Heart right ventricle (tissue), 16 donors: ENCODE data around the gene ITGAX. TPM values are rescaled to one million over a fixed set of nuclear protein-coding genes. Genes with fewer than 3 reads are reported as not detected.
"Not testable (repeated sequence)": the region's sequence is repeated elsewhere in the genome, so short reads cannot be mapped to it uniquely, and the experiment has no call there.

Experiments used
- ATAC-seq, 8 donors: fragments of 200-7000 bp; cut with Tn5 transposase; one replicate each; pipeline ENCODE4 v1.9.1; 2020; ENCODE audit warnings: mild to moderate bottlenecking in 8 of 8, moderate library complexity in 8 of 8, moderate number of reproducible peaks in 1 of 8
- DNase-seq, 2 donors: peaks; one replicate each; pipeline ENCODE4 v3.0.0-alpha.2; 2020
- H3K27ac ChIP-seq, 10 donors: fragments of 200-600 bp; sonication (generic) in 2 of 10; one replicate each; pipeline versions ENCODE4 v1.5.0 to v1.8.0; 2020 to 2022; ENCODE audit warnings: mild to moderate bottlenecking in 3 of 10
- H3K27me3 ChIP-seq, 7 donors: fragments of 200-600 bp; one replicate each; pipeline ENCODE4 v1.8.0; 2021 to 2022; ENCODE audit warnings: mild to moderate bottlenecking in 2 of 7
- H3K36me3 ChIP-seq, 9 donors: fragments of 200-600 bp; sonication (generic) in 1 of 9; one replicate each; pipeline versions ENCODE4 v1.5.0 to v1.8.0; 2020 to 2022; ENCODE audit warnings: mild to moderate bottlenecking in 2 of 9
- H3K4me1 ChIP-seq, 9 donors: fragments of 200-600 bp; sonication (generic) in 1 of 9; one replicate each; pipeline versions ENCODE4 v1.5.0 to v1.8.0; 2020 to 2022; ENCODE audit warnings: mild to moderate bottlenecking in 4 of 9
- H3K4me3 ChIP-seq, 10 donors: fragments of 200-600 bp; sonication (generic) in 2 of 10; one replicate each; pipeline versions ENCODE4 v1.5.0 to v1.8.0; 2020 to 2022; ENCODE audit warnings: mild to moderate bottlenecking in 7 of 10, moderate library complexity in 2 of 10
- H3K9me3 ChIP-seq, 11 donors: fragments of 200-600 bp in 10 of 11; sonication (generic) in 2 of 11; one replicate each; pipeline versions ENCODE4 v1.5.0 to v1.8.0; 2013 to 2022; ENCODE audit warnings: mild to moderate bottlenecking in 2 of 11, control low read depth in 1 of 11, moderate library complexity in 1 of 11
- WGBS, 2 donors: extraction: QIAGEN DNeasy Blood & Tissue Kit; methylation state at CpG; one replicate each; pipeline ENCODE4 v1.1.7; 2013; ENCODE audit warnings: inconsistent platforms in 1 of 2; 5-methylcytosine and 5-hydroxymethylcytosine counted together
- intact Hi-C, 10 donors: fragments of 100-400 bp; cut with DNase I; formaldehyde crosslinking; loops; one replicate each; pipeline versions ENCODE4 v1.11.1 to v1.14.2; 2022
- polyA plus RNA-seq, 2 donors: library from polyadenylated mRNA; stranded (reverse); fragments of 200-250 nt; gene quantifications; one replicate each; pipeline ENCODE4 v1.2.3, GENCODE V29; 2013
- total RNA-seq, 10 donors: library from RNA; stranded (reverse); fragmentation: NEBNext Ultra II Directional in 3 of 10; extraction: Animal tissue kit (Norgen Biotek cat#: 25700) in 3 of 10; gene quantifications; one replicate each; pipeline versions ENCODE4 v1.2.1 to v1.2.4, GENCODE V29; 2021 to 2023
- TF ChIP-seq, protein P1 (sequence below), 9 donors: fragments of 200-600 bp; sonication (generic) in 2 of 9; IDR thresholded peaks; one replicate each; pipeline versions ENCODE4 v1.5.0 to v1.8.0; 2021 to 2022; ENCODE audit warnings: antibody characterized with exemption in 9 of 9, mild to moderate bottlenecking in 5 of 9, moderate library complexity in 1 of 9
- donor health status: Arrhythmogenic right ventricular cardiomyopathy.
- donor health status: ischemic (EF 13 %, LVEDD 7.1; RV severe dilation, severe dysfunction).
- donor health status: healthy with polysubstance abuse.
- donor health status: DM: no; HTN: yes; CAD: no.
- donor health status: DM: no; HTN: no; CAD: no.
- donor health status: ischemic (EF 25% LVEDD 6.9; RV normal size, moderate dysfunction).
- donor health status: ischemic (EF 25% LVEDD 5.7; RV mildly dilated, moderate dysfunction).
- donor health status: healthy.
- donor health status: DM: yes; HTN: yes; CAD: no.
- donor health status: Ischemic cardiomyopathy.
- donor health status: ischemic (EF 35%, LVEDD 5.7; RV mildly dilated, moderate dysfunction).
- donor health status: nonischemic (EF 11% LVEDD 7.7; RV severe dilation, severe dysfunction).
- donor health status: DM: yes; HTN: yes; CAD: no.
- donor health status: PGD.
- donor health status: ischemic (EF 29% LVEDD 5.4; RV normal size, mild dysfunction).
- donor health status: nonischemic (EF 23%, LVEDD 6.1; RV moderate dilation, normal function).

The ITGAX gene
- total and polyA plus RNA-seq, 12 donors: 0.79 to 18.5 (median 1.9) TPM

DNA sequence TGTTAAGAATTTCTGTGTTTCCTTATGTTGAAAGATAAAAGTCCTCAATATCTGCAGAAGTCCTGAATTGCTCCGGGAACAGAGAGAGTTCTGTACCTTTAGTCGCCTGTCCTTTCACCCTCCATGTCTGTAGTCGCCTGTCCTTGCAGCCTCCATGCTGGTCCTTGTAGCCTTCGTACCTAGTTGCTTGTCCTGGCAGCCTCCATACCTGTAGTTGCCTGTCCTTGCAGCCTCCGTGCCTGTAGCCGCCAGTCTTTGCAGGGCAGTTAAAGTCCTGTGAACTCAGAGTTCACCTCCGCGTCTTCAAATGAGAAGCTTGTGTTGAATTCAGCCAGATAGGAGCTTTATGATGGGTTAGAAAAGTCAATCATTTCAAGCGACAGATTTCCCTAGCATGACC, 19.5 kb upstream of the ITGAX start:
- intact Hi-C loops: loop anchor here in 1 of 10 donors (10.0 kb wide), 1 partner anchor 351 kb away; the partner anchor contains the start of gene HSD3B7
- WGBS, 2 donors: 80 to 84% methylated on average over 9 of the region's 9 CpGs
- H3K36me3 ChIP-seq: peaks cover 0 to 3% (median 0%) of the 10 kb centered on the region in 9 donors
- no peak for DNase-seq
- TF ChIP-seq, protein P1, sequence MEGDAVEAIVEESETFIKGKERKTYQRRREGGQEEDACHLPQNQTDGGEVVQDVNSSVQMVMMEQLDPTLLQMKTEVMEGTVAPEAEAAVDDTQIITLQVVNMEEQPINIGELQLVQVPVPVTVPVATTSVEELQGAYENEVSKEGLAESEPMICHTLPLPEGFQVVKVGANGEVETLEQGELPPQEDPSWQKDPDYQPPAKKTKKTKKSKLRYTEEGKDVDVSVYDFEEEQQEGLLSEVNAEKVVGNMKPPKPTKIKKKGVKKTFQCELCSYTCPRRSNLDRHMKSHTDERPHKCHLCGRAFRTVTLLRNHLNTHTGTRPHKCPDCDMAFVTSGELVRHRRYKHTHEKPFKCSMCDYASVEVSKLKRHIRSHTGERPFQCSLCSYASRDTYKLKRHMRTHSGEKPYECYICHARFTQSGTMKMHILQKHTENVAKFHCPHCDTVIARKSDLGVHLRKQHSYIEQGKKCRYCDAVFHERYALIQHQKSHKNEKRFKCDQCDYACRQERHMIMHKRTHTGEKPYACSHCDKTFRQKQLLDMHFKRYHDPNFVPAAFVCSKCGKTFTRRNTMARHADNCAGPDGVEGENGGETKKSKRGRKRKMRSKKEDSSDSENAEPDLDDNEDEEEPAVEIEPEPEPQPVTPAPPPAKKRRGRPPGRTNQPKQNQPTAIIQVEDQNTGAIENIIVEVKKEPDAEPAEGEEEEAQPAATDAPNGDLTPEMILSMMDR (IDR thresholded peaks at IDR 0.05): no peak
- peaks cover 0 to 5% (median 0%) of the 10 kb centered on the region in 9 donors for H3K4me1 ChIP-seq
- H3K4me3 ChIP-seq: no peak overlapping the region
- no peak for ATAC-seq
- no peaks in the 10 kb centered on the region for H3K9me3 ChIP-seq
- H3K27ac ChIP-seq: no peak overlapping the region
- H3K27me3 ChIP-seq: peaks cover 6 to 66% (median 50%) of the 10 kb centered on the region in 7 donors

DNA sequence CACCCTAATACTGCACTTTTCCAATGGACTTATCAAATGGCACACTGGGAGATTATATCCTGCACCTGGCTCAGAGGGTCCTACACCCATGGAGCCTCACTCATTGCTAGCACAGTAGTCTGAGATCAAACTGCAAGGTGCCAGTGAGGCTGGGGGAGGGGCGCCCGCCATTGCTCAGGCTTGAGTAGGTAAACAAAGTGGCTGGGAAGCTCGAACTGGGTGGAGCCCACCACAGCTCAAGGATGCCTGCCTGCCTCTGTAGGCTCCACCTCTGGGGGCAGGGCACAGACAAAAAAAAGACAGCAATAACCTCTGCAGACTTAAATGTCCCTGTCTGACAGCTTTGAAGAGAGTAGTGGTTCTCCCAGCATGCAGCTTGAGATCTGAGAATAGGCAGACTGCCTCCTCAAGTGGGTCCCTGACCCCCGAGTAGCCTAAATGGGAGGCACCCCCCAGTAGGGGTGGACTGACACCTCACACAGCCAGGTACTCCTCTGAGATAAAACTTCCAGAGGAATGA, 16.8 kb upstream of the ITGAX start:
- not testable (repeated sequence) for DNase-seq, H3K4me3 ChIP-seq, ATAC-seq, H3K36me3 ChIP-seq, H3K27ac ChIP-seq, H3K4me1 ChIP-seq, H3K9me3 ChIP-seq
- intact Hi-C loops: loop anchor here in 1 of 10 donors (10.0 kb wide), 1 partner anchor 353 kb away; the partner anchor contains the start of gene HSD3B7
- peaks cover 0 to 38% (median 27%) of the 10 kb centered on the region in 7 donors for H3K27me3 ChIP-seq
- WGBS, 2 donors: 61 to 79% methylated on average over 4 of the region's 4 CpGs

DNA sequence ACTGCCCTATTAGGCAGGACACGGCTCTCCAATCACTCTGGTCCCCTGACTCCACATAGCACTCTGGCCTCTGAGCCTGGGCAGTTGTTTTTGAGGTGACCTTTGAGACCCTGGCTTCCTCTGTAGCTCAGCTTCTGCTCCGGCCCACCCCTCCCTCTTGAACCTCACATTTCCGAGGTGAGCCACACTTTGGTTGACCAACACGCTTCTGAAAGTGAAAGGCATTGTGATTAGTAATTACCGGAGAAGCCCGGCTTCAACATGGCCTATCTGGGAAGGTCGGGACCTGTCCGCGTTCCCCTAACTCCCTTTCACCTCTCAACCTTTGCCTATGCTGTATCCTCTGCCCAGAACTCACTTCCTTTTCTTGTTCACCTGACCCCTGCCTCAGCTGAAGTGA, 10.3 kb upstream of the ITGAX start:
- peaks cover 0 to 11% (median 0%) of the 10 kb centered on the region in 9 donors for H3K4me1 ChIP-seq
- ATAC-seq: no peak
- TF ChIP-seq, protein P1 (IDR thresholded peaks at IDR 0.05): no peak
- WGBS, 2 donors: 67 to 81% methylated on average over 9 of the region's 9 CpGs
- intact Hi-C loops: no loop called here
- H3K27ac ChIP-seq: no peak overlapping the region
- H3K36me3 ChIP-seq: no peaks in the 10 kb centered on the region
- no peak overlapping the region for H3K4me3 ChIP-seq
- H3K9me3 ChIP-seq: no peaks in the 10 kb centered on the region
- H3K27me3 ChIP-seq: no peaks in the 10 kb centered on the region
- DNase-seq: no peak

DNA sequence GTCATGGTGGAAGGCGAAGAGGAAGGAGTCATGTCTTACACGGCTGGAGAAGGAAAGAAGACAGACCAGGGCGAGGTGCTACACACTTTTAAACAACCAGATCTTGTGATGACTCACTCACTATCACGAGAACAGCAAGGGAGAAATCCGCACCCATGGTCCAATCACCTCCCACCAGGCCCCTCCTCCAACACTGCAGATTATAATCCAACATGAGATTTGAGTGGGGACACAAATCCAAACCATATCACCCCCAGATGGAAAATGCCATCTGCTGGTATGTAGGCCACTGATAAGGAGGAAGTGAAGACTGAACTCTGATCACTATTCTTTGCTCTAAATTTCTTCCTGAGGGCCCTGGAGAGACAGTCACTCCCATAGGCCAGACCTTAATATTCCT, 7.5 kb upstream of the ITGAX start:
- Histone ChIP-seq H3K4me3 (no peak overlapping the region), H3K36me3 (no peaks in the 10 kb centered on the region), H3K9me3 (no peaks in the 10 kb centered on the region), H3K27ac (no peak overlapping the region), H3K4me1 (peaks cover 0 to 23% (median 0%) of the 10 kb centered on the region in 9 donors), H3K27me3 (peaks cover 0 to 12% (median 0%) of the 10 kb centered on the region in 7 donors)
- intact Hi-C loops: no loop called here
- WGBS, 2 donors: 74 to 75% methylated on average over 5 of the region's 5 CpGs
- no peak for DNase-seq
- TF ChIP-seq, protein P1 (IDR thresholded peaks at IDR 0.05): no peak
- no peak for ATAC-seq

DNA sequence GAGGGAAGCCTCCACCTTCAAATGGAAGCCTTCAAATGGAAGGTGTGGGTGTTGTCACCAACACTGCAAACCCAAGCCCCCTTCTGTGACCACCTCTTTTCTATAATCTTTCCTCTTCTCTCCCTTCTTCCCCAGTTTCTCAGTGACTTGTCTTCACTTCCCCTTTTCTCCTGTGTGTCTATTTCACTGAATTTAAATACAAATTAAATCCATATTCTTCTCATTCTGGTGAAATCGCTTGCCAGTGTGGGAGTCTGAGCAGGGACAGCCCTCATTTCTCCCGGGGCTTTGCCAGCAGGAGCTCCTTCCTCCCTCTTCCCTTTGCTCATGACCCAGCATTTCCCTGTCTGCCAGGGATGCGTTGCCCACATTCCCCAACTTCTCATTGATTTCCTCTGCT, 6.4 kb upstream of the ITGAX start:
- WGBS, 2 donors: 40 to 73% methylated on average over 3 of the region's 3 CpGs
- TF ChIP-seq, protein P1 (IDR thresholded peaks at IDR 0.05): no peak
- no peak overlapping the region for H3K4me3 ChIP-seq
- intact Hi-C loops: no loop called here
- H3K27me3 ChIP-seq: peaks cover 0 to 16% (median 0%) of the 10 kb centered on the region in 7 donors
- peaks cover 0 to 30% (median 0%) of the 10 kb centered on the region in 9 donors for H3K4me1 ChIP-seq
- no peak for DNase-seq
- no peaks in the 10 kb centered on the region for H3K9me3 ChIP-seq
- H3K36me3 ChIP-seq: no peaks in the 10 kb centered on the region
- peak overlapping the region in 1 of 10 donors; percentile 55 for H3K27ac ChIP-seq
- no peak for ATAC-seq
